Endothelial cell of umbilical vein (primary cell): Measurements from ENCODE around the gene NLGN2. TPM values are rescaled to one million over a fixed set of nuclear protein-coding genes. Genes with fewer than 3 reads are reported as not detected.

ENCODE experiments used
- BruUV-seq: library from RNA; stranded (reverse); fragments of 400-500 nt; replicated peaks from 2 replicates; lab custom pipeline; 2021; lab: Mats Ljungman, UMichigan
- CTCF ChIA-PET: fragments of 300-600, 350-600 bp; sonication (Branson Sonifier 250); formaldehyde crosslinking; loops from one replicate; lab custom pipeline; 2021; ENCODE audit warnings: antibody characterized with exemption, inconsistent platforms; lab: Charles Lee
- POLR2A ChIA-PET: fragments of 300-600, 350-600 bp; sonication (Branson Sonifier 250); formaldehyde crosslinking; loops from one replicate; lab custom pipeline; 2021; ENCODE audit warnings: antibody characterized with exemption, inconsistent platforms; lab: Charles Lee
- DNase-seq: peaks from one replicate; pipeline ENCODE4 v3.0.0-alpha.2; 2011; ENCODE audit warnings: low read depth, low spot score
- FAIRE-seq: peaks from 2 replicates; lab custom pipeline; 2011; peaks lifted over from hg19 to GRCh38; lab: Jason Lieb, UNC
- H2AFZ ChIP-seq: 2 replicates; pipeline ENCODE4 v1.6.0; 2012; ENCODE audit warnings: low read depth, low read length, control low read depth, inconsistent platforms
- H3K27ac ChIP-seq: 2 replicates; pipeline ENCODE4 v1.5.1; 2011; ENCODE audit warnings: low read depth, mild to moderate bottlenecking, control low read depth, low read length, moderate library complexity; ENCODE audit not compliant: insufficient read depth
- H3K27me3 ChIP-seq, 2 experiments: 2 replicates each; pipeline versions ENCODE4 v1.6.0 to v1.6.1; 2011; ENCODE audit warnings: low read length in 2 of 2, mixed read lengths in 1 of 2; ENCODE audit not compliant: control insufficient read depth in 2 of 2, insufficient read depth in 2 of 2
- H3K36me3 ChIP-seq, 2 experiments: 2 replicates in 1 of 2; 3 replicates in 1 of 2; pipeline ENCODE4 v1.5.1; 2011; ENCODE audit warnings: low read length in 2 of 2, mild to moderate bottlenecking in 1 of 2, moderate library complexity in 1 of 2; ENCODE audit not compliant: control insufficient read depth in 2 of 2, insufficient read depth in 2 of 2; ENCODE audit errors: extremely low read depth in 1 of 2
- H3K4me1 ChIP-seq: 3 replicates; pipeline ENCODE4 v1.5.1; 2011; ENCODE audit warnings: mild to moderate bottlenecking, low read length; ENCODE audit not compliant: control insufficient read depth, insufficient read depth; ENCODE audit errors: extremely low read depth
- H3K4me2 ChIP-seq: 2 replicates; pipeline ENCODE4 v1.6.1; 2011; ENCODE audit warnings: low read length, control low read depth, mixed read lengths; ENCODE audit not compliant: insufficient read depth
- H3K4me3 ChIP-seq, 3 experiments: fragments of 200-600 bp in 1 of 3; sonication (generic), shearing (Covaris generic) in 1 of 3; replicated peaks in 1 of 3; 2 replicates each; pipeline ENCODE4 v1.5.1; 2011 to 2016; ENCODE audit warnings: control low read depth in 3 of 3, low read length in 3 of 3, mild to moderate bottlenecking in 2 of 3, inconsistent platforms in 1 of 3, low read depth in 1 of 3, moderate library complexity in 1 of 3; ENCODE audit not compliant: insufficient read depth in 1 of 3
- H3K79me2 ChIP-seq: 2 replicates; pipeline ENCODE4 v1.6.0; 2012; ENCODE audit warnings: low read length, inconsistent platforms; ENCODE audit not compliant: control insufficient read depth, insufficient read depth
- H3K9ac ChIP-seq: replicated peaks from 2 replicates; pipeline ENCODE3; 2011; ENCODE audit warnings: low read length, control low read depth; ENCODE audit not compliant: insufficient read depth; ENCODE audit errors: extremely low read depth
- H3K9me1 ChIP-seq: replicated peaks from 3 replicates; pipeline ENCODE4 v1.6.0; 2011; ENCODE audit warnings: mild to moderate bottlenecking, low read length; ENCODE audit not compliant: control insufficient read depth, insufficient read depth; ENCODE audit errors: extremely low read depth
- H3K9me3 ChIP-seq: replicated peaks from 2 replicates; pipeline ENCODE4 v1.5.1; 2012; ENCODE audit warnings: low read length, inconsistent platforms; ENCODE audit not compliant: control insufficient read depth, insufficient read depth
- H4K20me1 ChIP-seq: replicated peaks from 2 replicates; pipeline ENCODE3; 2011; ENCODE audit warnings: mild to moderate bottlenecking, low read length; ENCODE audit not compliant: control insufficient read depth, insufficient read depth; ENCODE audit errors: extremely low read depth
- CTCF ChIP-seq, 2 donors: IDR thresholded peaks; 1 replicate in 1 of 2; 2 replicates in 1 of 2; pipeline ENCODE4 v1.5.1; 2011; ENCODE audit warnings: low read length in 2 of 2, mild to moderate bottlenecking in 2 of 2, moderate library complexity in 2 of 2, control low read depth in 1 of 2, inconsistent platforms in 1 of 2, low read depth in 1 of 2; ENCODE audit not compliant: insufficient read depth in 1 of 2; ENCODE audit errors: extremely low read depth in 1 of 2
- EZH2 ChIP-seq: IDR thresholded peaks from 2 replicates; pipeline ENCODE4 v1.6.1; 2012; ENCODE audit warnings: borderline replicate concordance, low read depth, mild to moderate bottlenecking, moderate library complexity, low read length, inconsistent platforms; ENCODE audit not compliant: severe bottlenecking
- FOS ChIP-seq: IDR thresholded peaks from 2 replicates; pipeline ENCODE4 v1.6.1; 2011; ENCODE audit warnings: mild to moderate bottlenecking, low read length, moderate library complexity, borderline replicate concordance; ENCODE audit not compliant: insufficient read depth
- GATA2 ChIP-seq: IDR thresholded peaks from 2 replicates; pipeline ENCODE4 v1.7.0; 2011; ENCODE audit warnings: low read depth, mild to moderate bottlenecking, moderate library complexity, mixed read lengths, low read length; ENCODE audit not compliant: insufficient read length, insufficient read depth
- JUN ChIP-seq: IDR thresholded peaks from 2 replicates; pipeline ENCODE4 v1.6.1; 2011; ENCODE audit warnings: borderline replicate concordance, low read depth; ENCODE audit not compliant: insufficient read length, insufficient read depth
- MAX ChIP-seq: IDR thresholded peaks from 2 replicates; pipeline ENCODE4 v1.6.1; 2011; ENCODE audit not compliant: insufficient read depth, insufficient read length
- MYC ChIP-seq: IDR thresholded peaks from one replicate; pipeline ENCODE4 v1.6.1; 2011; ENCODE audit warnings: mild to moderate bottlenecking, low read depth, low read length
- POLR2A ChIP-seq: IDR thresholded peaks from 2 replicates; pipeline ENCODE4 v1.6.1; 2012; ENCODE audit warnings: low read depth, mild to moderate bottlenecking, control low read depth, low read length
- POLR2AphosphoS5 ChIP-seq: IDR thresholded peaks from 2 replicates; pipeline ENCODE4 v1.6.1; 2012; ENCODE audit warnings: low read depth, mild to moderate bottlenecking, control low read depth, low read length, moderate library complexity; ENCODE audit not compliant: insufficient read depth
- dilution Hi-C: fragments of 300-500 bp; cut with MboI; formaldehyde crosslinking; loops from one replicate; pipeline ENCODE4 v1.15.0; 2019; ENCODE audit warnings: low sequenced_read_pairs; ENCODE audit not compliant: extremely low pct_ligation_motif_present
- intact Hi-C: fragments of 100-400 bp; cut with micrococcal nuclease; formaldehyde crosslinking; loops from one replicate; pipeline ENCODE4 v1.10.0; 2022
- polyA plus RNA-seq, 4 experiments: library from polyadenylated mRNA; depleted of rRNA in 3 of 4; stranded (reverse) in 3 of 4; unstranded in 1 of 4; fragments of >200 nt; gene quantifications; 2 replicates each; pipeline versions ENCODE4 v1.2.1 to v1.2.3, GENCODE V29; 2011 to 2012; ENCODE audit warnings: missing spikeins in 1 of 4
- total RNA-seq: library from RNA; stranded (reverse); gene quantifications from 2 replicates; pipeline ENCODE4 v1.2.3, GENCODE V29; 2021

Gene NLGN2
- total and polyA plus RNA-seq, 2 donors (not counting 3 experiments of a cell fraction or from before 2014, with no cell fraction given): 15.4 to 25.9 TPM

- Histone ChIP-seq H3K27ac (no peak overlapping the region), H3K4me3 (no peak overlapping the region), H3K9me3 (no peaks in the 10 kb centered on the region), H3K4me2 (no peak overlapping the region), H3K79me2 (peaks cover 11% of the 10 kb centered on the region), H4K20me1 (no peaks in the 10 kb centered on the region), H3K4me1 (no peaks in the 10 kb centered on the region), H3K9me1 (no peaks in the 10 kb centered on the region), H3K27me3 (no peaks in the 10 kb centered on the region), H3K9ac (no peak overlapping the region), H3K36me3 (peaks cover 0 to 16% of the 10 kb centered on the region in 2 experiments), H2AFZ (no peak overlapping the region)
- no peak for DNase-seq
- ChIA-PET POLR2A (interaction anchor here (0.6 to 1.2 kb wide), 3 partner anchors 14 to 176 kb away, joined by 3 to 4 read pairs (median 4); partner anchors contain the start of gene ZBTB4), CTCF (interaction anchor here (1.4 kb wide), 1 partner anchor 37 kb away, joined by 3 read pairs; no protein-coding TSS in a partner anchor)
- BruUV-seq: no TSS peak
- TF ChIP-seq FOS (no peak), EZH2 (no peak), POLR2AphosphoS5 (no peak), MYC (no peak), GATA2 (no peak), MAX (no peak), JUN (no peak), CTCF (IDR thresholded peaks at IDR 0.05; ENCODE audit: extremely low read depth in 1 of 2, insufficient read depth in 1 of 2, low read depth in 1 of 2, low read length in 2 of 2) (no peak), POLR2A (no peak)
- intact Hi-C loops (no loop called here), dilution Hi-C loops (no loop called here)
- FAIRE-seq: no peak
Measured at GRCh38 chr17:7464081-7464480, 56.4 kb downstream of the NLGN2 start.
